ENCODE data around the gene SUMO3.

The SUMO3 gene

GRCh38 chr21:44828362-44829056 lies 10.6 kb upstream of the SUMO3 start:
- no peak for DNase-seq

- DNase-seq: no peak
These were observed 5.4 kb upstream of the SUMO3 start for GRCh38 chr21:44823179-44823660.

GRCh38 chr21:44822484-44823178 lies 4.8 kb upstream of the SUMO3 start:
- no peak for DNase-seq

GRCh38 chr21:44820851-44821250 lies 3.0 kb upstream of the SUMO3 start:
- DNase-seq: no peak

- no peak for DNase-seq
These were observed 1.7 kb upstream of the SUMO3 start for GRCh38 chr21:44819283-44820243.

GRCh38 chr21:44818640-44819011 lies 764 bp upstream of the SUMO3 start:
- DNase-seq: no peak

GRCh38 chr21:44817506-44817880 lies 369 bp downstream of the SUMO3 start:
- peak; percentile 23 for DNase-seq

GRCh38 chr21:44816761-44817505 lies 929 bp downstream of the SUMO3 start:
- DNase-seq: no peak

GRCh38 chr21:44815852-44816628 lies 1.8 kb downstream of the SUMO3 start:
- no peak for DNase-seq

- no peak for DNase-seq
These were observed 2.6 kb downstream of the SUMO3 start for GRCh38 chr21:44815225-44815624.

- no peak for DNase-seq
These were observed 3.3 kb downstream of the SUMO3 start for GRCh38 chr21:44814498-44815023.

GRCh38 chr21:44813727-44814126 lies 4.1 kb downstream of the SUMO3 start:
- no peak for DNase-seq

- no peak for DNase-seq
These were observed 4.7 kb downstream of the SUMO3 start for GRCh38 chr21:44813149-44813548.

GRCh38 chr21:44812640-44813039 lies 5.2 kb downstream of the SUMO3 start:
- DNase-seq: no peak

GRCh38 chr21:44810779-44811178 lies 7.1 kb downstream of the SUMO3 start:
- DNase-seq: no peak

- no peak for DNase-seq
These were observed 12.0 kb downstream of the SUMO3 start for GRCh38 chr21:44805859-44806258.

- DNase-seq: no peak
These were observed 12.6 kb downstream of the SUMO3 start for GRCh38 chr21:44805226-44805625.

GRCh38 chr21:44804762-44805161 lies 13.1 kb downstream of the SUMO3 start:
- no peak for DNase-seq

- no peak for DNase-seq
These were observed 14.2 kb downstream of the SUMO3 start for GRCh38 chr21:44803651-44804050.

GRCh38 chr21:44802396-44803153 lies 15.3 kb downstream of the SUMO3 start:
- no peak for DNase-seq

Data from DMS79 (cell line).